Right ventricle myocardium superior (tissue), 1 donor: Measurements from ENCODE around the gene TP53TG5. TPM values are rescaled to one million over a fixed set of nuclear protein-coding genes. Genes with fewer than 3 reads are reported as not detected.

Experiments
- ATAC-seq: fragments of 200-7000 bp; cut with Tn5 transposase; one replicate; pipeline ENCODE4 v1.9.1; 2020; ENCODE audit warnings: mild to moderate bottlenecking; ENCODE audit not compliant: poor library complexity
- DNase-seq: peaks from one replicate; pipeline ENCODE4 v3.0.0-alpha.2; 2020
- intact Hi-C: fragments of 100-400 bp; cut with DNase I; formaldehyde crosslinking; loops from one replicate; pipeline ENCODE4 v1.11.2; 2022
- total RNA-seq: library from RNA; stranded (reverse); fragmentation: NEBNext Ultra II Directional; extraction: Animal tissue kit (Norgen Biotek cat#: 25700); gene quantifications from one replicate; pipeline ENCODE4 v1.2.1, GENCODE V29; 2021
- donor health status: DM: no; HTN: yes; CAD: no; lungs with severe emphysema.

The TP53TG5 gene
- total RNA-seq, 1 donor from 2014 or later, result 1.2 TPM

- ATAC-seq (peak; percentile 69), DNase-seq (peak; percentile 69)
- intact Hi-C loops, result no loop called here
These were observed 29.1 kb upstream of the TP53TG5 start for GRCh38 chr20:45407067-45407745.

GRCh38 chr20:45406260-45407066 lies 28.3 kb upstream of the TP53TG5 start:
- intact Hi-C loops, result no loop called here
- ATAC-seq, result peak; percentile 66

GRCh38 chr20:45405571-45406259 lies 27.6 kb upstream of the TP53TG5 start:
- intact Hi-C loops, result no loop called here
- DNase-seq, result peak; percentile 67
- ATAC-seq, result peak; percentile 6

More at GRCh38 chr20:45406260-45407066, 28.3 kb upstream of the TP53TG5 start:
- peak; percentile 87 for DNase-seq

GRCh38 chr20:45404438-45404837 lies 26.3 kb upstream of the TP53TG5 start:
- no peak for DNase-seq
- ATAC-seq, result no peak
- intact Hi-C loops, result no loop called here

GRCh38 chr20:45402946-45403345 lies 24.8 kb upstream of the TP53TG5 start:
- DNase-seq, result no peak
- intact Hi-C loops, result no loop called here
- no peak for ATAC-seq

GRCh38 chr20:45400346-45401031 lies 22.4 kb upstream of the TP53TG5 start:
- intact Hi-C loops, result no loop called here
- no peak for DNase-seq
- no peak for ATAC-seq

GRCh38 chr20:45399018-45399417 lies 20.9 kb upstream of the TP53TG5 start:
- ATAC-seq (no peak), DNase-seq (no peak)
- intact Hi-C loops, result no loop called here

- DNase-seq, result no peak
- intact Hi-C loops, result no loop called here
- ATAC-seq, result no peak
These were observed 16.9 kb upstream of the TP53TG5 start for GRCh38 chr20:45395114-45395415.

- intact Hi-C loops, result no loop called here
- ATAC-seq (no peak), DNase-seq (no peak)
These were observed 16.3 kb upstream of the TP53TG5 start for GRCh38 chr20:45394221-45395113.

- DNase-seq, result no peak
- intact Hi-C loops, result no loop called here
- no peak for ATAC-seq
These were observed 14.6 kb upstream of the TP53TG5 start for GRCh38 chr20:45392733-45393132.

- DNase-seq (no peak), ATAC-seq (no peak)
- intact Hi-C loops, result no loop called here
These were observed 13.4 kb upstream of the TP53TG5 start for GRCh38 chr20:45391559-45391958.

GRCh38 chr20:45390931-45391330 lies 12.8 kb upstream of the TP53TG5 start:
- ATAC-seq, result no peak
- DNase-seq, result no peak
- intact Hi-C loops, result no loop called here

GRCh38 chr20:45387274-45387673 lies 9.1 kb upstream of the TP53TG5 start:
- ATAC-seq, result no peak
- intact Hi-C loops, result no loop called here
- DNase-seq, result no peak

- no peak for DNase-seq
- ATAC-seq, result no peak
- intact Hi-C loops, result no loop called here
These were observed 856 bp downstream of the TP53TG5 start for GRCh38 chr20:45377269-45377668.

- ATAC-seq (no peak), DNase-seq (no peak)
- intact Hi-C loops, result loop anchor here (2.0 to 5.0 kb wide), 2 partner anchors 48 to 62 kb away; no protein-coding TSS in a partner anchor
These were observed 3.2 kb downstream of the TP53TG5 start for GRCh38 chr20:45374966-45375365.

- no peak for ATAC-seq
- DNase-seq, result no peak
- intact Hi-C loops, result loop anchor here (2.0 to 5.0 kb wide), 2 partner anchors 47 to 63 kb away; no protein-coding TSS in a partner anchor
These were observed 4.0 kb downstream of the TP53TG5 start for GRCh38 chr20:45374101-45374467.

GRCh38 chr20:45373353-45374100 lies 4.6 kb downstream of the TP53TG5 start:
- intact Hi-C loops, result loop anchor here (2.0 to 5.0 kb wide), 2 partner anchors 46 to 63 kb away; no protein-coding TSS in a partner anchor
- peak; percentile 92 for DNase-seq
- peak; percentile 93 for ATAC-seq
